ENCODE results near the gene STAT3. TPM values are rescaled to one million over a fixed set of nuclear protein-coding genes. Genes with fewer than 3 reads are reported as not detected.
A peak's percentile ranks its signal among the peaks of the same experiment; 100 is the strongest.
"Not testable (repeated sequence)": the region's sequence is repeated elsewhere in the genome, so short reads cannot be mapped to it uniquely, and the experiment has no call there.

Gene STAT3
- total and polyA plus RNA-seq, 12 donors: 33.9 to 398 (median 109) TPM

DNA sequence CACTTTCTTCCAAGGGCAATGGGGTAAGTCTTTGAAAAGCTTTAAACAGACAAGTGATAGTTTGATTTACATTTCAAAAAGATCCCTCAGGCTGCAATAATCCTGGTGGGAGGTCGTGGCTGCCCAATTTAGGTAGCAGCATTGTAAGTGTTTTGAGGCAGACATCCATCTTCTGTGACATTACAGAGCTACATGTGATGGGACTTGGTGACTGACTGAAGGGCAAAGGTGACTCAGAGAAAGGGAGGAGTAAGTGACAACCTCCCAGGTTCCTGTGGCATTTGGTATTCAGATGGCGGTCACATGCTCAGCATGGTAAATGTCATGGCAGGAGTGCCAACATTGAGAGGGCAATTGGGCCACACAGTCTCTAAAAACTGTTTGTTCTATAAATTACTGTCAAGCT is 26.5 kb downstream of the STAT3 start:
- Histone ChIP-seq H3K27me3 (no peaks in the 10 kb centered on the region), H3K4me3 (no peak overlapping the region), H3K36me3 (peaks cover 0 to 25% (median 0%) of the 10 kb centered on the region in 9 donors), H3K9me3 (no peaks in the 10 kb centered on the region), H3K27ac (peak overlapping the region in 6 of 10 donors; percentile 29 to 57 (median 42)), H3K4me1 (peaks cover 8 to 98% (median 88%) of the 10 kb centered on the region in 9 donors)
- TF ChIP-seq, protein P1, sequence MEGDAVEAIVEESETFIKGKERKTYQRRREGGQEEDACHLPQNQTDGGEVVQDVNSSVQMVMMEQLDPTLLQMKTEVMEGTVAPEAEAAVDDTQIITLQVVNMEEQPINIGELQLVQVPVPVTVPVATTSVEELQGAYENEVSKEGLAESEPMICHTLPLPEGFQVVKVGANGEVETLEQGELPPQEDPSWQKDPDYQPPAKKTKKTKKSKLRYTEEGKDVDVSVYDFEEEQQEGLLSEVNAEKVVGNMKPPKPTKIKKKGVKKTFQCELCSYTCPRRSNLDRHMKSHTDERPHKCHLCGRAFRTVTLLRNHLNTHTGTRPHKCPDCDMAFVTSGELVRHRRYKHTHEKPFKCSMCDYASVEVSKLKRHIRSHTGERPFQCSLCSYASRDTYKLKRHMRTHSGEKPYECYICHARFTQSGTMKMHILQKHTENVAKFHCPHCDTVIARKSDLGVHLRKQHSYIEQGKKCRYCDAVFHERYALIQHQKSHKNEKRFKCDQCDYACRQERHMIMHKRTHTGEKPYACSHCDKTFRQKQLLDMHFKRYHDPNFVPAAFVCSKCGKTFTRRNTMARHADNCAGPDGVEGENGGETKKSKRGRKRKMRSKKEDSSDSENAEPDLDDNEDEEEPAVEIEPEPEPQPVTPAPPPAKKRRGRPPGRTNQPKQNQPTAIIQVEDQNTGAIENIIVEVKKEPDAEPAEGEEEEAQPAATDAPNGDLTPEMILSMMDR (IDR thresholded peaks at IDR 0.05): no peak
- ATAC-seq (peak in 6 of 8 donors; percentile 20 to 79 (median 40)), DNase-seq (no peak)
- WGBS, 2 donors: 43 to 48% methylated on average over 2 of the region's 2 CpGs
- intact Hi-C loops (cut with DNase I): no loop called here

DNA sequence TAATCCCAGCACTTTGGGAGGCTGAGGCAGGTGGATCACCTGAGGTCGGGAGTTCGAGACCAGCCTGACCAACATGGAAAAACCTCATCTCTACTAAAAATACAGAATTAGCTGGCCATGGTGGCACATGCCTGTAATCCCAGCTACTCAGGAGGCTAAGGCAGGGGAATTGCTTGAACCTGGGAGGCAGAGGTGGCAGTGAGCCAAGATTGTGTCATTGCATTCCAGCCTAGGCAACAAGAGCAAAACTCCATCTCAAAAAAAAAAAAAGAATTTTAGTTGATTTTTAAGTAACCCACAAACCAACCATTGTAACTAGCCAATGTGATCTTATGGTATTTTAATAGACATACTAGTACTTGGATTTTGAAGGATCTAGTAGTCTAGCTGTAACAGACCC is 27.9 kb downstream of the STAT3 start:
- H3K27ac ChIP-seq; H3K9me3 ChIP-seq; H3K4me3 ChIP-seq; ATAC-seq; intact Hi-C loops (cut with DNase I); H3K27me3 ChIP-seq: not testable (repeated sequence)
- peak in 1 of 2 donors; percentile 27 for DNase-seq
- H3K36me3 ChIP-seq: peaks cover 0 to 32% (median 0%) of the 10 kb centered on the region in 9 donors
- peaks cover 8 to 98% (median 83%) of the 10 kb centered on the region in 9 donors for H3K4me1 ChIP-seq
- WGBS, 2 donors: 82 to 91% methylated on average over 2 of the region's 2 CpGs

DNA sequence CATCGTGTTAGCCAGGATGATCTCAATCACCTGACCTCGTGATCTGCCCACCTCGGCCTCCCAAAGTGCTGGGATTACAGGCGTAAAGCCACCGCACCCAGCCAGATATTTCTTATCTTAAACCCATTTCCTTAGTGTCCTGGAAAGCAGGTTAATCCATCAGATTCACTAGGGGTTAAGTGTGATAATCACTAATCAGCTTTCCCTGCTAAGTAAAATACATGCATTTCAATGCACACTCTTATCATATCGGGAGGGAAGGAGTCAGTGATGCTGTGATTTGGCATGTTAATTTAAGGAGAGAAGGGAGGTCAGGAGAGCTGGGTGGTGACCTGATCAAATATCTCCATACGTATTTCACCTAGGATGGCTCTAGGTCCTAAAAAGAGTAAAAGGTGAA is 29.1 kb downstream of the STAT3 start:
- TF ChIP-seq, protein P1 (IDR thresholded peaks at IDR 0.05): no peak
- no peak for ATAC-seq
- peaks cover 8 to 97% (median 77%) of the 10 kb centered on the region in 9 donors for H3K4me1 ChIP-seq

DNA sequence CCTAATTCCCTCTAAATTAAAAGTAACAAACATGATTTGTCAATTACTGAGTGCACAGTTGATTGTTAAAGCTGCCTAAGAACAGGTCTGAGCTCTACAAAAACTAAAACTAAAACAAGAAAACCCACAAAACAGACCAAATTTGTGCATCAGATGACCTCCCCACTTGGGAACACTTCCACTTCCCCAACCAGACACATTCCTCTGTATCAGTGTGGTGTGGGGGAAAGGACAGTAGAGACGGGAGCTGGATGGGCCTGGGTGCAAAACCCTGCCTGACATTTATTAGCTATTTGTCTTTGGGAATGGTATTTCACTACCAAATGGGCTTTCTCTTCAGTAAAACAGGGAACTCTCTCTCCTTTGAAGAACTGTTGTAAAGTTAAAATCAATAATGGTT is 29.8 kb downstream of the STAT3 start:
- peaks cover 0 to 32% (median 0%) of the 10 kb centered on the region in 9 donors for H3K36me3 ChIP-seq
- DNase-seq (no peak), ATAC-seq (no peak)
- no peaks in the 10 kb centered on the region for H3K9me3 ChIP-seq
- H3K4me3 ChIP-seq: no peak overlapping the region
- peaks cover 8 to 97% (median 77%) of the 10 kb centered on the region in 9 donors for H3K4me1 ChIP-seq
- intact Hi-C loops (cut with DNase I): no loop called here
- peak overlapping the region in 1 of 10 donors; percentile 11 for H3K27ac ChIP-seq
- H3K27me3 ChIP-seq: no peaks in the 10 kb centered on the region
- TF ChIP-seq, protein P1 (IDR thresholded peaks at IDR 0.05): no peak
- WGBS, 2 donors: 69 to 100% methylated on average over 1 of the region's 1 CpG

More for the DNA sequence above, 29.1 kb downstream of the STAT3 start:
- no peak for DNase-seq
- Histone ChIP-seq H3K27ac (no peak overlapping the region), H3K36me3 (peaks cover 0 to 32% (median 0%) of the 10 kb centered on the region in 9 donors), H3K4me3 (no peak overlapping the region), H3K27me3 (no peaks in the 10 kb centered on the region), H3K9me3 (no peaks in the 10 kb centered on the region)
- intact Hi-C loops (cut with DNase I): no loop called here
- 71 to 79% methylated on average over 7 of the region's 7 CpGs for WGBS, 2 donors
